ENCODE results near the gene SNRPD2.

- TF ChIP-seq SUZ12 (IDR thresholded peaks at IDR 0.05; ENCODE audit: extremely low read depth, insufficient read depth, insufficient read length) (no peak), ZNF274 (IDR thresholded peaks at IDR 0.05; ENCODE audit: low read depth, low read length) (no peak)
Measured at GRCh38 chr19:45659096-45659729, 32.5 kb downstream of the SNRPD2 start.

Data from NT2/D1 (cell line).